Measurements from ENCODE around the gene AMIGO1.
A peak's percentile ranks its signal among the peaks of the same experiment; 100 is the strongest.

AMIGO1 gene

GRCh38 chr1:109513110-109513710 is 3.7 kb upstream of the AMIGO1 start:
- no peaks in the 10 kb centered on the region for H3K79me2 ChIP-seq (ENCODE audit: control insufficient read depth, low read length)

GRCh38 chr1:109508873-109509175 is 703 bp downstream of the AMIGO1 start:
- Histone ChIP-seq H4K20me1 (ENCODE audit: control insufficient read depth, insufficient read depth, low read depth, low read length) (no peaks in the 10 kb centered on the region), H3K27me3 (ENCODE audit: control insufficient read depth, low read length) (peaks cover 34% of the 10 kb centered on the region), H3K4me3 (ENCODE audit: low read length) (no peak overlapping the region), H3K4me1 (ENCODE audit: control insufficient read depth, low read length) (peaks cover 6% of the 10 kb centered on the region), H3K9me3 (ENCODE audit: control insufficient read depth, insufficient read depth, low read length) (no peaks in the 10 kb centered on the region), H3K79me2 (ENCODE audit: control insufficient read depth, low read length) (no peaks in the 10 kb centered on the region), H3F3A (ENCODE audit: control insufficient read depth, insufficient read depth) (no peaks in the 10 kb centered on the region), H3K4me2 (ENCODE audit: low read length) (peak overlapping the region; percentile 77; the same call in 1 of the 2 replicates), H3K9me2 (replicated peaks; ENCODE audit: control insufficient read depth, low read length) (no peaks in the 10 kb centered on the region), H3K36me3 (ENCODE audit: control insufficient read depth, low read length) (no peaks in the 10 kb centered on the region), H3K27ac (ENCODE audit: low read depth, low read length) (no peak overlapping the region)
- no peak for TF ChIP-seq EZH2phosphoT487 (IDR thresholded peaks at IDR 0.05; ENCODE audit: borderline replicate concordance, low read length)
- TF ChIP-seq, protein P1, sequence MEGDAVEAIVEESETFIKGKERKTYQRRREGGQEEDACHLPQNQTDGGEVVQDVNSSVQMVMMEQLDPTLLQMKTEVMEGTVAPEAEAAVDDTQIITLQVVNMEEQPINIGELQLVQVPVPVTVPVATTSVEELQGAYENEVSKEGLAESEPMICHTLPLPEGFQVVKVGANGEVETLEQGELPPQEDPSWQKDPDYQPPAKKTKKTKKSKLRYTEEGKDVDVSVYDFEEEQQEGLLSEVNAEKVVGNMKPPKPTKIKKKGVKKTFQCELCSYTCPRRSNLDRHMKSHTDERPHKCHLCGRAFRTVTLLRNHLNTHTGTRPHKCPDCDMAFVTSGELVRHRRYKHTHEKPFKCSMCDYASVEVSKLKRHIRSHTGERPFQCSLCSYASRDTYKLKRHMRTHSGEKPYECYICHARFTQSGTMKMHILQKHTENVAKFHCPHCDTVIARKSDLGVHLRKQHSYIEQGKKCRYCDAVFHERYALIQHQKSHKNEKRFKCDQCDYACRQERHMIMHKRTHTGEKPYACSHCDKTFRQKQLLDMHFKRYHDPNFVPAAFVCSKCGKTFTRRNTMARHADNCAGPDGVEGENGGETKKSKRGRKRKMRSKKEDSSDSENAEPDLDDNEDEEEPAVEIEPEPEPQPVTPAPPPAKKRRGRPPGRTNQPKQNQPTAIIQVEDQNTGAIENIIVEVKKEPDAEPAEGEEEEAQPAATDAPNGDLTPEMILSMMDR (IDR thresholded peaks at IDR 0.05; ENCODE audit: low read depth, low read length, poor library complexity, severe bottlenecking) = no peak

More at GRCh38 chr1:109513110-109513710, 3.7 kb upstream of the AMIGO1 start:
- no peak overlapping the region for H3K4me3 ChIP-seq (ENCODE audit: low read length)
- H3K27ac ChIP-seq (ENCODE audit: low read depth, low read length) = no peak overlapping the region
- no peaks in the 10 kb centered on the region for H3F3A ChIP-seq (ENCODE audit: control insufficient read depth, insufficient read depth)
- H3K9me2 ChIP-seq (replicated peaks; ENCODE audit: control insufficient read depth, low read length) = no peaks in the 10 kb centered on the region
- H3K9me3 ChIP-seq (ENCODE audit: control insufficient read depth, insufficient read depth, low read length) = no peaks in the 10 kb centered on the region
- H3K4me1 ChIP-seq (ENCODE audit: control insufficient read depth, low read length) = peaks cover 6% of the 10 kb centered on the region
- no peaks in the 10 kb centered on the region for H3K36me3 ChIP-seq (ENCODE audit: control insufficient read depth, low read length)
- H3K27me3 ChIP-seq (ENCODE audit: control insufficient read depth, low read length) = peaks cover 28% of the 10 kb centered on the region
- no peak for TF ChIP-seq EZH2phosphoT487 (IDR thresholded peaks at IDR 0.05; ENCODE audit: borderline replicate concordance, low read length)
- TF ChIP-seq, protein P1 (IDR thresholded peaks at IDR 0.05; ENCODE audit: low read depth, low read length, poor library complexity, severe bottlenecking) = no peak
- H4K20me1 ChIP-seq (ENCODE audit: control insufficient read depth, insufficient read depth, low read depth, low read length) = no peaks in the 10 kb centered on the region
- H3K4me2 ChIP-seq (ENCODE audit: low read length) = no peak overlapping the region

DNA sequence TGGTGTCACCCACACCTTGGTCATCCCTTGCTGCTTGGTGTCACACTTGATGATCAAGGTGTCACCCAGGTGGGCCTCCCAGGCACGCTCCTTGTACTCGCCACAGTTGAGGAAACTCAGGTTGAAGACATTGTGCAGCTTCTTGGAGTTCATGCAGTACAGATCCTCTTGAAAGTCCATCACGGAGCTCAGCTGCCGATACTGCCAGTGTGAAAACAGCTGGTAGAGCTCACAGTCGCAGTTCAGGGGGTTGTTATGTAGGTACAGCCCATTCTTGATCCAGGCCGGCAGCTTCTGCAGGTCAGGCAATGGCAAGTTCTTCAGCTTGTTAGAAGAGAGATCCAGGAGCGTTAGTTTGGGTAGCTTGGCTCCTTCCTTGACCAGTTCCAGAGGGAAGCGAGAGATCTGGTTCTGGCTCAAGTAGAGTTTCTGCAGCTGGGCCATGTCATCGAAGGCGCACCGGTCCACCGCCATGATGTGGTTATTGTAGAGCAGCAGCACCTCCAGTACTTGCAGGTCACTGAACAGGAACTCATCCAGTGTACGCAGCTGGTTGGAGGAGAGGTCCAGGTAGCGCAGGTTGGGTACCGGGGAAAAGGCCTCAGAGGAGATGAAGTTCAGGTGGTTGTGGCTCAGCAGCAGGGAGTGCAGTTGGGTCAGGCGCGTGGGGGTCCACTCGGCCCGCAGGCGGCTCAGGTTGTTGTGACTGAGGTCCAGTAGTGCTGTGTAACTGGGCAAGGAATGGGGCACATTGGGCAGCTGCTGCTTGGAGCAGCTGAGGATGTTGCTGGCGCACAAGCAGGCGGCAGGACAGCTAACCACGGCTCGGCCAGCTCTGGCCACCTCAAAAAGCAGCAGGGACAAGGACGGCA is 1.3 kb downstream of the AMIGO1 start:
- Histone ChIP-seq H3K4me1 (ENCODE audit: control insufficient read depth, low read length) (peaks cover 6% of the 10 kb centered on the region), H3K9me2 (replicated peaks; ENCODE audit: control insufficient read depth, low read length) (no peaks in the 10 kb centered on the region), H3K4me3 (ENCODE audit: low read length) (no peak overlapping the region), H3F3A (ENCODE audit: control insufficient read depth, insufficient read depth) (no peaks in the 10 kb centered on the region), H3K79me2 (ENCODE audit: control insufficient read depth, low read length) (no peaks in the 10 kb centered on the region), H3K27ac (ENCODE audit: low read depth, low read length) (no peak overlapping the region), H3K27me3 (ENCODE audit: control insufficient read depth, low read length) (peaks cover 34% of the 10 kb centered on the region), H3K36me3 (ENCODE audit: control insufficient read depth, low read length) (no peaks in the 10 kb centered on the region), H3K9me3 (ENCODE audit: control insufficient read depth, insufficient read depth, low read length) (no peaks in the 10 kb centered on the region), H4K20me1 (ENCODE audit: control insufficient read depth, insufficient read depth, low read depth, low read length) (no peaks in the 10 kb centered on the region), H3K4me2 (ENCODE audit: low read length) (no peak overlapping the region)
- TF ChIP-seq EZH2phosphoT487 (IDR thresholded peaks at IDR 0.05; ENCODE audit: borderline replicate concordance, low read length) = no peak
- TF ChIP-seq, protein P1 (IDR thresholded peaks at IDR 0.05; ENCODE audit: low read depth, low read length, poor library complexity, severe bottlenecking) = no peak

Measured in DOHH2 (cell line).